Glomerular visceral epithelial cell (primary cell): ENCODE data around the gene CCNQ.
A peak's percentile ranks its signal among the peaks of the same experiment; 100 is the strongest.
"Not testable (repeated sequence)": the region's sequence is repeated elsewhere in the genome, so short reads cannot be mapped to it uniquely, and the experiment has no call there.

Experiments used
- DNase-seq: peaks from one replicate; pipeline ENCODE4 v3.0.0-alpha.2; 2016; ENCODE audit errors: extremely low spot score

CCNQ gene

GRCh38 chrX:153623310-153624029, 24.5 kb upstream of the CCNQ start:
- DNase-seq = no peak

DNA sequence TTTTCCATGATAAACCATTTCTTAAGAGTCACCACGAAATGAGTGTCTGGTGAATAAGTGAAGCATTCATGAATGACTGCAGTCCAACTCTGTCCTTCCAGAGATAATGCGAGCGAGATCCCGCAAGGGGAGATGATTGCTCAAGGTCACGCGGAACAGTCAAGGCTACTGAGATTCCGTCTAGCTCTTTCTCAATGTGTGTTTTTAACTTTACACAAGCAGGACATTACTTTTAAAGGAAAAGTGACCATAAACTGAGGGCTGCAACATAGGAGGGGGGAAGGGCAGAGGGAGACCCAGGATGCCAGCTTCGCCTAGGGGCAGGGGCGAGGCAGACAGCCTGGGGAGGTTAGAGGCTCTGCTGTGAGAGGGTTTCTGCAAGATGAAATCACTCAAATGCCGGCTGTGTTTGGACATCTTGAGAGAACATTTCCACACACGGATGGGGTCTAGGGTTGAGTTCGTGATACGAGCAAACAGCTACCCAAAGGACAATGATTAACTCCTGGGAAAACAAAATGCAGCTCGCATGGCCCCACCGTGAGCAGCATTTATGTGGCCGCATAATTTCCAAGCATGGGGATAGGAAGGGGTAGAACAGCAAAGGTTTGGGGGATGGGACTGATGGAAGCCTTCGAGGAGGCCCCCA, 23.8 kb upstream of the CCNQ start:
- DNase-seq = no peak

DNA sequence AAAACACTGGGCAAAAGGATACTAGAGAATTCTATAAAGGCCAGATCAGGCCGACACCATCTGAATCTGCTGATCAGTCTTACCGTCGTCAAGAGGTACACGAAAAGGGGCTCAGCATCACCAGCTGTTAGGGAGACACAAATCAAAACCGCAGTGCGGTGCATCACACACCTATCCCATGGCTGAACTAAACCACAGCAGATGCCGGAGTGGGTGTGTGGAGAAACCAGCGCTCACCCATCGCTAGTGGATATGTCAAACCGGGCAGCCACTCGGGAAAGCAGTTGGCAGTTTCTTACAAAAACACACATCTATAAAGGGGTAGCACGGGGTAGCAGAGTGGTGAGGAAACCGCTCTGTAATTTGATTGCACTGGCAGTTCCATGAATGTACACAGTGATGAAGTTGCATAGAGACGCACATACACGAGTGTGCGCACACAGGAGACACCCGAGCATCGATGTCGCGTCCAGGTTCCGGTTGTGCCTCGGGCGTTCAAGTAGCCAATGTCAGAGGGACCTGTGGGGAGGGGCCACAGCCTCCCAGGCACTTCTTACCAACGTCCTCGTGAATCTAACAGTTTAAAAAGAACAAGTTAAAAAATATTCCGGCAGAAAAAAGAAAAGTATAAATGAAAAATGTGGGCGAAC, 23.1 kb upstream of the CCNQ start:
- no peak for DNase-seq

DNA sequence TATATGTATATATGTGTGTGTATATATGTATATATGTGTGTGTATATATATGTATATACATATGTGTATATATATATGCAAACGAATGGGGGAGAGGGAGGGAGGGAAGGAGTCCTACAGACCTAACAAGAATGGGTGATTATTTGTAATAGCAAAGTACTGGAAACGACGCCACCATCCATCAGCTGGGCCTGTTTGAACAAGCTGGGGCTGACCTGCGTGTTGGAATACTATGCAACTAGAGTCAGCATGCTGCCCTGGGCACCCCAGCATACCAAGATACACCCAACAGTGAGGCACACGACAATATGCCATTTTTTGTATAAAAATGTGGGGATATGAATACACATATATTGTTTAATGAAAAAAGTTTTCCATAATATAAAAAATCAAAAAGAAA, 21.6 kb upstream of the CCNQ start:
- no peak for DNase-seq

DNA sequence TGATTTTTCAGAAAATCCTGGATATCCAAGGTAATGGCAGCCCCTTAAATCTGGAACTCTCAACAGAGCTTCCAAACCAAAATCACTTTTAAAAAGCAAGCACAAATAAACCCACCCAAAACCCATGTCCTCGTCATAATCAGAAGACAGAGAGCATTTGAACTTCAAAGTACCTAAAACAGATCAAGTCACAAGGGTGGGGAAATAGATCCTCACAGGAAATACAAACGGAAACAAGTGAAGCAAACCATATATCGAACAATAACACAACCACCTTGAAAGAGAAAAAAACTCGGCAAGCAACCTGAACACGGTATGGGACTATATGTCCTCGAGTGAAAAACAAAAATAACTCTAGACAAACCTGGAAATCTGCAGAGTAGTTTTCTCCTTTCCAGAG, 15.9 kb upstream of the CCNQ start:
- no peak for DNase-seq

GRCh38 chrX:153612413-153612812, 13.5 kb upstream of the CCNQ start:
- no peak for DNase-seq

GRCh38 chrX:153611298-153612095, 12.6 kb upstream of the CCNQ start:
- DNase-seq = no peak

DNA sequence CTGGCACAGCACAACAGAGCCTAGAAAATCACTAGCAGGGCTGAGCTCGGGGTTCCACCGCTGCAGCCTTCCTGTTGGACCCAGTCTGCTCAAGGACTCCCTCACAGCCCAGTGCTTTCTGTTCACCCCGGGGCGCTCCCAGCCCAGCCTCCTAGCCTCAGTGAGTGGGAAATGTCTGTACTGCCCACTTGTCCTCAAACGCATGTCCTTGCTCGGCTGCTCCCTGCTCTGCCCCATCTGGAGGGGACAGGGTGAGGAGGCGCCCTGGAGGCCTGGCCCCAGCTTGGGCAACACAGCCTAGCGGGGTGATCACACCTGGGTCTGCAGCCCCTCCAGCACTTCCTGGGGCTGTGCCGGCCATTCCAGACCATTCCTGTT, 11.9 kb upstream of the CCNQ start:
- no peak for DNase-seq

GRCh38 chrX:153609917-153610835, 11.2 kb upstream of the CCNQ start:
- peak; percentile 56 for DNase-seq

- no peak for DNase-seq
Measured at GRCh38 chrX:153608806-153609205, 9.9 kb upstream of the CCNQ start.

DNA sequence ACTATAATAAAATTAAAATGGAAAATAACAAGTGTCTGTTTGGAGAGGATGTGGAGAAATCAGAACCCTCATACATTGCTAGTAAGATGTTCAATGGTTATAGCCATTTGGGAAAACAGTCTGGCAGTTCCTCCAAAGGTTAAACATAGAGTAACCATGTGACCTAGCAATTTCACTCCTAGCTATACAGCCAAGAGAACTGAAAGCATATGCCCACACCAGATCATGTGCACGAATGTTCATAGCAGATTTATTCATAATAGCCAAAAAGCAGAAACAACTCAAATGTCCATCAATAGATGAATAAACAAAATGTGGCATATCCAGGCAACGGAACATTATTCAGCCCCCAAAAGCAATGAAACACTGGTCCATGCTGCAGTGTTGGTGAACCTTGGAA, 9.4 kb upstream of the CCNQ start:
- DNase-seq = no peak

- DNase-seq = no peak
Measured at GRCh38 chrX:153606503-153606902, 7.6 kb upstream of the CCNQ start.

- DNase-seq = not testable (repeated sequence)
Measured at GRCh38 chrX:153604666-153605380, 5.9 kb upstream of the CCNQ start.

- DNase-seq = no peak
Measured at GRCh38 chrX:153603131-153603656, 4.3 kb upstream of the CCNQ start.

DNA sequence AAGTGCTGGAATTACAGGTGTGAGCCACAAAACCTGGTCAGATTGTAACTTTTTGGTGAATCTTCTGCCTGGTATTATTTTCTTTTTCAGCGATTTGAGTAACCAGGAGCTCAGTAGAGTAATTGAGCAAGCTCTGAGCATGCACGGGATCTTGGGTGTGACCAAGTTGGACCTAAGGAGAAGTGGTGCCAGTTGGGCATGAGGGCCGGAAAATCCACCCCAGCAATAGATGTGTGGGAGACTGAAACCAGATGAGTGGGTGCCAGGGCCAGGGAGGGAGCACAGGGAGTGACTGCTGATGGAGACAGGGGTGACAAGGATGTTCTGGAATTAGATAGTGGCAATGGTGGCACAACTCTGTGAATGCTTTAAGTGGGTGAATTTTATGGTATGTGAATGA, 3.7 kb upstream of the CCNQ start:
- DNase-seq = no peak

DNA sequence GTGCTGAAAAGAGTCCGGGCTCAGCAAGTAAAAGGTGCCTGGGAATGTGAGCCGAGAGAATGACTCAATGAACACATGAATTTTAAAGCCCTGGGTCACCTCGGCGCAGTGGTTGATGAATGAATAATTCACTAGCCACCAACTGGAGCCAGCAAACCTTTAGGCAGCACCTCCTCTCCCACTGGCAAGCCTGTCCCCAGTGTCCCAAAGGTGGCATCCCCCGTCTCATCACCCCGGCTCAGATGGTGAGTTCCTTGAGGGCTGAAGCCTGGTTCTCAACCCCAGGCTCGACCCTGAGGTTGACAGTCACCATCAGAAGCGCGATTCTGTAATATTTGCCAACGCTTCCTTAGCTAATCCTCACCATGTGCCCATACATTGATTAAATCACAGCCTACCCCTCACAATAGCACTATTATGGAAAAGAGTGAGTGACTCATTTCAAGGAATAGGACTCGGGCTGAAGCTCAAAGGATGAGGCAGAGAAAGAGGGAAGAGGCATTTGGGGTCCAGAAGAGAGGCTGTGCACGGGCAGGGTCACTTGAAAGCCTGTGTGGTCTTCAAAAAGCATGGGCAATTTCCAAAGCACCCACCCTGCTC, 2.7 kb upstream of the CCNQ start:
- DNase-seq = no peak

DNA sequence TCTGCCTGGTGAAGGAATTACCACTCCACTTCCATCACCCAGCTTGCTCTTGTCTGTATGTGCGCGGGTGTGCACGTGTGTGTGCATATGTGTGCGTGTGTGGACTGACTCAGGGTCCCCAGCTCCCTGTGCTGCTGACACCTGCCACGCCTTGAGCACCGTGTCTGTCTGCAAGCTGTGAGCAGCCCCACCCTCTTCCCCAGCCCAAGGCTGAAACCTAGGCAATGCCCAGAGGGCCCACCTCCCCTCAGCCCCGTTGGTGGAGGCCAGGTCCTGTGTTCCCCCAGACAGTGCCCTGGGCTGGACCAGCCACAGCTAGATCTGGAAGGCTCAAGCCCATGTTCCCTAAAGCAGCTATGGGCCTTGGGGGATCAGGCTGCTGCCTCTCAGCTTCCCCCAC, 2.0 kb upstream of the CCNQ start:
- DNase-seq = no peak

DNA sequence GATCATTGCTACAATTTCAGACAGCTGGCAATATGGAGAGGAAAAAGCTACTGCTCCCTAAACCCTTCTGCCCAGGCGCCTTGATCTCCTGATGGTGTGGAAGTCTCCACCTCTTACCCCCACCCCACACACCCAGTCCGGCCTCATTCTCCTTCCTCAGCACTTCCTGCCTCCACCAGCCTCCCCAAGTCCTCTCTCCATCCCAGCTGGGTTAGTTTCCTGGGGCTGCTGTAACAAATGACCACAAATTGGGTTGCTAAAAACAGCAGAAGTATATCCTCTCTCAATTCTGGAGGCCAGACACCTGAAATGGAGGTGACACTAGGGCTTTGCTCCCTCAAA, 1.1 kb upstream of the CCNQ start:
- peak; percentile 14 for DNase-seq

GRCh38 chrX:153599192-153600031, 473 bp upstream of the CCNQ start:
- DNase-seq = peak; percentile 90
